Breast epithelium (tissue), 4 donors: ENCODE data around the gene PHLPP2. TPM values are rescaled to one million over a fixed set of nuclear protein-coding genes. Genes with fewer than 3 reads are reported as not detected.

Source experiments
- DNase-seq, 2 donors: peaks; one replicate each; pipeline ENCODE4 v3.0.0-alpha.2; 2019; ENCODE audit warnings: low spot score in 2 of 2
- H3K27ac ChIP-seq, 2 donors: fragments of 200-600 bp; sonication (generic) in 1 of 2; one replicate each; pipeline ENCODE4 v1.5.1; 2016 to 2019; ENCODE audit warnings: mild to moderate bottlenecking in 1 of 2
- H3K27me3 ChIP-seq, 2 donors: fragments of 200-600 bp; sonication (generic) in 1 of 2; one replicate each; pipeline versions ENCODE4 v1.5.1 to v1.6.0; 2017 to 2019; ENCODE audit warnings: control low read depth in 1 of 2, mild to moderate bottlenecking in 1 of 2
- H3K36me3 ChIP-seq: fragments of 200-600 bp; one replicate; pipeline ENCODE4 v1.5.1; 2019
- H3K4me1 ChIP-seq, 2 donors: fragments of 200-600 bp; sonication (generic); one replicate each; pipeline ENCODE4 v1.5.1; 2016 to 2019; ENCODE audit warnings: control low read depth in 1 of 2
- H3K4me3 ChIP-seq, 3 donors: fragments of 200-600 bp; sonication (generic); 1 replicate in 2 of 3; 2 replicates in 1 of 3; pipeline ENCODE4 v1.5.1; 2016 to 2019; ENCODE audit warnings: mild to moderate bottlenecking in 3 of 3, moderate library complexity in 2 of 3
- H3K9me3 ChIP-seq, 2 donors: fragments of 200-600 bp; sonication (generic) in 1 of 2; one replicate each; pipeline ENCODE4 v1.5.1; 2016 to 2019; ENCODE audit warnings: control low read depth in 1 of 2
- POLR2A ChIP-seq: fragments of 450-650 bp; IDR thresholded peaks from one replicate; pipeline ENCODE4 v1.6.1; 2016; ENCODE audit warnings: antibody characterized with exemption, mild to moderate bottlenecking, moderate library complexity
- POLR2AphosphoS5 ChIP-seq, 3 donors: sonication (generic); formaldehyde crosslinking; IDR thresholded peaks; one replicate each; pipeline ENCODE4 v1.6.1; 2017; ENCODE audit warnings: antibody characterized with exemption in 3 of 3
- intact Hi-C: fragments of 100-400 bp; cut with DNase I; formaldehyde crosslinking; loops from one replicate; pipeline ENCODE4 v1.15.1; 2023; ENCODE audit warnings: low total_unique reads
- total RNA-seq, 3 donors: library from RNA; depleted of rRNA; stranded (reverse); fragments of >200 nt; gene quantifications; one replicate each; pipeline ENCODE4 v1.1.0, GENCODE V29; 2016
- TF ChIP-seq, protein P1 (sequence below), 3 donors: fragments of 450-650 bp; IDR thresholded peaks; one replicate each; pipeline ENCODE4 v1.5.1; 2016 to 2017; ENCODE audit warnings: antibody characterized with exemption in 3 of 3, mild to moderate bottlenecking in 3 of 3, moderate library complexity in 3 of 3

The PHLPP2 gene
- total RNA-seq, 3 donors from 2014 or later, result 12.5 to 16.1 (median 15.5) TPM

DNA sequence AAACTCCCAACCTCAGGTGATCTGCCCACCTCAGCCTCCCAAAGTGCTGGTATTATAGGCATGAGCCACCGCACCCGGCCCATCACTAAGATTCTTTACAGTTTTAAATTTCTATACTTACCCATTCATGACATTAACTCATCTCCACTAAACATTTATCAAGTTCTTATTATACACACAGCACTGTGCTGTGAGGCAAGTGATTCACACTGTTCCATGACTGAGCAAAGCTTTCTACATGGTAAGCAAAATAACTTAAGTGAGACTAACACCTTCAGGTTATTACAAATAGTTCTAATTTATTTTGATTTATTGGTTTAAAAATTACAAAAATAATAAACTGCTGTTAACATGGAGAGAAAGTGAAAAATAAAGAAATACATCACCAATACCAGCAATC lies 65.0 kb downstream of the PHLPP2 start:
- Histone ChIP-seq H3K36me3 (no peaks in the 10 kb centered on the region), H3K4me3 (no peak overlapping the region)
- intact Hi-C loops, result no loop called here

DNA sequence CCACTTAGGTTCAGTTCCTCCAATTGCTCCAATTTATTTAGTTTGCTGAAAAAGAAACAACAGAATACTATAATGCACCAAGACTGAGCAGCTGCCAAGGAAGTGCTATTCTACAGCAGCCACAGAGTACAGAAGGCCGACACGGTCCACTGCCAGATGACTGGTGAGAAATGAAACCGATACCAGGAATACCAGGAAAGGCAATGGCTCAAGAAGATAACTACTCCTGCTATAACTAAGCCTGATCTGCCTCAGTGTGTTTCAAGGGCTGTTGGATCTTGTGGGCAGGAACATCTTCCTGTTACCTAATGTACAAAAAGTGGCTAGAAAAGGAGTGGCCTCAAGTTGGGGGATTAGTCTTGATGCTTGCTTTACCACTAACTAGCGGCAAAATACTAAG lies 65.7 kb downstream of the PHLPP2 start:
- no peaks in the 10 kb centered on the region for H3K4me1 ChIP-seq
- no peak for DNase-seq
- no peak overlapping the region for H3K4me3 ChIP-seq
- no peaks in the 10 kb centered on the region for H3K36me3 ChIP-seq
- no peaks in the 10 kb centered on the region for H3K27me3 ChIP-seq
- H3K9me3 ChIP-seq, result no peaks in the 10 kb centered on the region
- H3K27ac ChIP-seq, result no peak overlapping the region
- intact Hi-C loops, result no loop called here
- TF ChIP-seq, protein P1, sequence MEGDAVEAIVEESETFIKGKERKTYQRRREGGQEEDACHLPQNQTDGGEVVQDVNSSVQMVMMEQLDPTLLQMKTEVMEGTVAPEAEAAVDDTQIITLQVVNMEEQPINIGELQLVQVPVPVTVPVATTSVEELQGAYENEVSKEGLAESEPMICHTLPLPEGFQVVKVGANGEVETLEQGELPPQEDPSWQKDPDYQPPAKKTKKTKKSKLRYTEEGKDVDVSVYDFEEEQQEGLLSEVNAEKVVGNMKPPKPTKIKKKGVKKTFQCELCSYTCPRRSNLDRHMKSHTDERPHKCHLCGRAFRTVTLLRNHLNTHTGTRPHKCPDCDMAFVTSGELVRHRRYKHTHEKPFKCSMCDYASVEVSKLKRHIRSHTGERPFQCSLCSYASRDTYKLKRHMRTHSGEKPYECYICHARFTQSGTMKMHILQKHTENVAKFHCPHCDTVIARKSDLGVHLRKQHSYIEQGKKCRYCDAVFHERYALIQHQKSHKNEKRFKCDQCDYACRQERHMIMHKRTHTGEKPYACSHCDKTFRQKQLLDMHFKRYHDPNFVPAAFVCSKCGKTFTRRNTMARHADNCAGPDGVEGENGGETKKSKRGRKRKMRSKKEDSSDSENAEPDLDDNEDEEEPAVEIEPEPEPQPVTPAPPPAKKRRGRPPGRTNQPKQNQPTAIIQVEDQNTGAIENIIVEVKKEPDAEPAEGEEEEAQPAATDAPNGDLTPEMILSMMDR (IDR thresholded peaks at IDR 0.05), result no peak
- TF ChIP-seq POLR2AphosphoS5 (IDR thresholded peaks at IDR 0.05), result no peak
- TF ChIP-seq POLR2A, result no peak

More for the DNA sequence above, 65.0 kb downstream of the PHLPP2 start:
- TF ChIP-seq POLR2AphosphoS5 (IDR thresholded peaks at IDR 0.05), result no peak
- TF ChIP-seq, protein P1 (IDR thresholded peaks at IDR 0.05), result no peak
- no peak for TF ChIP-seq POLR2A
- Histone ChIP-seq H3K27me3 (no peaks in the 10 kb centered on the region), H3K4me1 (no peaks in the 10 kb centered on the region), H3K27ac (no peak overlapping the region), H3K9me3 (no peaks in the 10 kb centered on the region)
- DNase-seq, result no peak

DNA sequence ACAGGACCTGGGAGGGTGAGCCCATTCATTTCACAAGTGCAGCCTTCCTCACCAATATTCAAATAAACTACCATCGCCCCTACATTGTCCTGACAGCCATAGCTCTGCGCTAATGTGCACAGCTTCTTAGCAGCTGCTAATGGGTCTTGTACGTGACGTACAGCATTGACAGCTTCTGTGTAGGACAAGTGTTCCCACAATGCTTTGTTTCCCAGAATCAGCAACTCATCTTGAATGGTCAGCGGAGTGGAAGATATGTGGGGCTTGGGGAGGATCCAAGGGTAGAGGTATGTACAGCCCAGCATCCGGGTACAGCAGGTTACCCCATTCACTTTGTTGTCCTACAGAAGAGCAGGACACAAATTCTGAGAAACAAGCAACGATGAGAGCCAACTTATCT lies 74.8 kb downstream of the PHLPP2 start:
- no peaks in the 10 kb centered on the region for H3K27me3 ChIP-seq
- DNase-seq, result no peak
- intact Hi-C loops, result no loop called here
- H3K4me3 ChIP-seq, result no peak overlapping the region
- TF ChIP-seq POLR2A (no peak), POLR2AphosphoS5 (IDR thresholded peaks at IDR 0.05) (no peak)
- TF ChIP-seq, protein P1 (IDR thresholded peaks at IDR 0.05), result no peak
- H3K27ac ChIP-seq, result no peak overlapping the region
- H3K4me1 ChIP-seq, result no peaks in the 10 kb centered on the region
- H3K9me3 ChIP-seq, result no peaks in the 10 kb centered on the region
- no peaks in the 10 kb centered on the region for H3K36me3 ChIP-seq

DNA sequence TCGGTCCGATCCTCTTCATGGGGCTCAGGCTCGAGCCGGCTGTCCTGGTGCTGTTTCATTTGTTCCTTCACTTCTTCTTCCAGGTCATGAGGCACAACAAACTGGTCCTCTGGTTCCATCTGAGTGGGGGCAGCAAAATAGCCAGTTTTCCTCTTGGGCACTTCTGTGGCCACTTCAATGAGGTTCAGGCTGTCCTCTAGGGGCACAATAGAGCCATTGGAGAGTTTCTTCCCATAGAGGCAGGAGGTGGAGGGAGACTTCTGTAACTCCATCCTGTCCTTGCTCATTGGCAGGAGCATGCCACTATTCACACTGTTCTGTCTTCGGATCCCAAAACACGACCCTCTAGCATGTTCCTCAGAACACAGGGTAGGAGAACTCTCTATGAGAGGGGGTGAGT lies 75.6 kb downstream of the PHLPP2 start:
- Histone ChIP-seq H3K4me3 (no peak overlapping the region), H3K9me3 (no peaks in the 10 kb centered on the region), H3K27me3 (no peaks in the 10 kb centered on the region), H3K27ac (no peak overlapping the region), H3K4me1 (no peaks in the 10 kb centered on the region), H3K36me3 (no peaks in the 10 kb centered on the region)
- TF ChIP-seq POLR2AphosphoS5 (IDR thresholded peaks at IDR 0.05) (no peak), POLR2A (no peak)
- TF ChIP-seq, protein P1 (IDR thresholded peaks at IDR 0.05), result peak in 1 of 3 donors; percentile 11
- intact Hi-C loops, result no loop called here
- no peak for DNase-seq

DNA sequence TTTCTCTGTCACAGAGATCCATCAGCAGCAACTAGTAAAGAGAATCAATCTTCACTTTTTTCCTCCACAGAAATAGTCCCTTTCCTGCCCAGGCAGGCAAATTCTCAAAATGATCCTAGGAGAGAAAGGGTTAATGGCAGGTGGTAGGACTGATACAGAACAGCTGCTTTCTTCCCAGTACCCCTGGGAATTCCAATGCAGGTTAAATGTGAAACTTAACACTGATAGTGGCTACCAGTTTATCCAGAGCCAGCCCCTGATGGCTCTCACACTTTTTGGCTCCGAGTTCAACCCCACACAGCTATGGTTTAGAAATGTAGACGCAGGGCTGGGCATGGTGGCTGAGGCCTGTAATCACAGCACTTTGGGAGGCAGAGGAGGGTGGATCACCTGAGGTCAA lies 76.3 kb downstream of the PHLPP2 start:
- no peaks in the 10 kb centered on the region for H3K4me1 ChIP-seq
- H3K4me3 ChIP-seq, result no peak overlapping the region
- H3K27ac ChIP-seq, result no peak overlapping the region
- no peak for TF ChIP-seq POLR2A
- no peak for TF ChIP-seq POLR2AphosphoS5 (IDR thresholded peaks at IDR 0.05)
- TF ChIP-seq, protein P1 (IDR thresholded peaks at IDR 0.05), result no peak
- no peaks in the 10 kb centered on the region for H3K36me3 ChIP-seq
- no peaks in the 10 kb centered on the region for H3K27me3 ChIP-seq
- intact Hi-C loops, result no loop called here
- no peak for DNase-seq
- no peaks in the 10 kb centered on the region for H3K9me3 ChIP-seq
